ENCODE data around the gene PTRH1.

PTRH1 gene

GRCh38 chr9:127739614-127740330, 24.3 kb upstream of the PTRH1 start:
- no peak for DNase-seq

- no peak for DNase-seq
Measured at GRCh38 chr9:127738666-127739065, 23.2 kb upstream of the PTRH1 start.

DNA sequence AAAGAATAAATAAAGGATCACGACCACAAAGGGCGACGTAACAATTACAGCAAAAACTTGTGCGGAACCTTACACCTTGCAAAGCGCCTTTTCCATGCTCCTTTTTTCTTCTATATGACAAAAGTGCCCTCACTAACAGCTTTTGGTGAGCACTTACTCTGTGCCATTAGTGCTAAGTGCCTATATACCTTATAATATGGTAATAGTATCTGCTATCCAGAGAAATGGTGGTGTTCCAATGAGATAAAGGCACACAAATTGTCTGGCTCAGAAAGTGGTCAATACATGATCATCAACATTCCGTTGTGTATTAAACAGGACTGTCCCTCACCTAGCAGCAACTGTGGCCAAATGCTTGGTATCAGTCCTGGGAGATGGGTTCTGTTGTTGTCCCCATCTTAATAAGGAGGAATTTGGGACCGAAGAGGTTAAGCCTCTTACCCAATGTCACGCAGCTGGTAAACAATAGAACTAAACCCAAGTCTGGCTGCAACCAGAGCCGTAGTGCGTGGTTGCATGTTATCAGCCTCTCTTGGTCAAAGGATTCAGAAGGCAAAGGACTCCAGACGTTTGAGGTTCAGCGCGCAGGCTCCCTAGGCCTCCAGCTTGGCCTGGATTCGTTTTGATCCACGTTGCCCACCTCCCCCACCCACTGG, 20.2 kb upstream of the PTRH1 start:
- no peak for DNase-seq

- DNase-seq = peak; percentile 99
Measured at GRCh38 chr9:127734747-127735529, 19.5 kb upstream of the PTRH1 start, which contains the start of gene TOR2A. TOR2A (minus strand) TSS chr9:127735294; CDS start chr9:127735270, 24 bp downstream.

DNA sequence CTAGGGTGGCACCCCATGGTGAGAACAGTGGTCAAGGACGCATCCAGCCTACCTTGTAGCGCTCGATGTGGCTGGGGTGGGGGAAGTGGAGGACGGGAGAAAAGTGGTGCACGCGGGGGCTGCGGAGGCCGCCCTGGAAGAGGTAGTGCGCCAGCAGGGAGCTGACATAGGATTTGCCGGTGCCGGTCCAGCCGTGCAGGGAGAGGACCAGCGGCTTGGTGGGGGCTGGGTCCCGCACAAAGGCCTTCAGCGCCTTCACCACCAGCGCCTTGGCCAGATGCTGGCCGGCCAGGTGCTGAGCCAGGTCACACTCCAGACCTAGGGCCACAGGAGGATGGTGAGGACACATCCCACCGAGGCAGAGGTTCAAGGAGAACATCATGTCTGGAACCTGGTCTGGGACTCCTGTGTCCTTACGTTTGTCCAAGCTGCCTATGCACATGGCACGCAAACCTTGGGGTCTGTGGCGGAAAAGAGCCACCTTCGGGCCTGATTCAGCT, 18.8 kb upstream of the PTRH1 start:
- no peak for DNase-seq

- no peak for DNase-seq
Measured at GRCh38 chr9:127733614-127734013, 18.2 kb upstream of the PTRH1 start.

- no peak for DNase-seq
Measured at GRCh38 chr9:127732444-127732843, 17.0 kb upstream of the PTRH1 start.

- no peak for DNase-seq
Measured at GRCh38 chr9:127731938-127732337, 16.5 kb upstream of the PTRH1 start.

DNA sequence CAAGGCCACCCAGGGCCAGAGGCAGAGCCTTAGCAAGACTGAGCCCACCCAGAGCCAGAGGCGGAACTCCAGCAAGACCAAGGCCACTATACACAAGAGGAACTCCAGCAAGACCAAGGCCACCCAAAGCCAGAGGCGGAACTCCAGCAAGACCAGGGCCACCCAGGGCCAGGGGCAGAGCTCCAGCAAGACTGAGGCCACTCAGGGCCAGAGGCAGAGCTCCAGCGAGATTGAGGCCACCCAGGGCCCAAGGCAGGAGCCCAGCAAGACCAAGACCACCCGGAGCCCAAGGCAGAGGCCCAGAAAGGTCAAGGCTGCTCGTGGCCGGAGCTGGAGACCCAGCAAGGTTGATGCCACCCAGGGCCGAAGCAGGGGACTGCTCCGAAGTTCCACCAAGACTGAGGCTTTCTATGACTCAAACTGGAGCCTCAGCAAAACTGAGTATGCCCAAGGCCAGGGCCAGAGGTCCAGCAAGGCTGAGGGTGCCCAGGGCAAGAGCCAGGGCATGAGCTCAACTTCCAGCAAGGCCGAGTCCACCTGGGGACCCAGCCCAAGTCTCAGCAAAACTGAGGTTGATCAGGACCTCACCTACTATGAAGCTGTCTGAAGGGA, 15.4 kb upstream of the PTRH1 start:
- no peak for DNase-seq

DNA sequence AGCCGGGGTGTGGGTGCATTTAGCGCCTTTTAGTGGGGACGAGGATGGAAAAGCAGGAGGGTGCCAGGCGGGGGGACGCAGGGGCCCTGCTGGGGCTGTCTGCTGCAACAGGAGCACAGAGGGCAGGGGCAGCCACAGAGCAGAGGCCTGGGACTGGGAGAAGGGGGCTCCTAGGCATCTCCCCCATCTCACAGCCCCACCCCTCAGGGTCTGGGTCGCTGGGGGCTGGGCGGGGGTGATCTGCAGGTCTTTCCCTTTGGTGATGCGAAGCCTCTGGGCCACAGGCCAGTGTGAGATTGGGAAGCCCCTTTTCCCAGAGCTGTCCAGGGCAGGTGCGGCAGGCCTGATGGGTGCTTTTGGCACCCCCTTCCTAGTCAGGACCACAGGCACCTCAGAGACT, 14.8 kb upstream of the PTRH1 start:
- no peak for DNase-seq

DNA sequence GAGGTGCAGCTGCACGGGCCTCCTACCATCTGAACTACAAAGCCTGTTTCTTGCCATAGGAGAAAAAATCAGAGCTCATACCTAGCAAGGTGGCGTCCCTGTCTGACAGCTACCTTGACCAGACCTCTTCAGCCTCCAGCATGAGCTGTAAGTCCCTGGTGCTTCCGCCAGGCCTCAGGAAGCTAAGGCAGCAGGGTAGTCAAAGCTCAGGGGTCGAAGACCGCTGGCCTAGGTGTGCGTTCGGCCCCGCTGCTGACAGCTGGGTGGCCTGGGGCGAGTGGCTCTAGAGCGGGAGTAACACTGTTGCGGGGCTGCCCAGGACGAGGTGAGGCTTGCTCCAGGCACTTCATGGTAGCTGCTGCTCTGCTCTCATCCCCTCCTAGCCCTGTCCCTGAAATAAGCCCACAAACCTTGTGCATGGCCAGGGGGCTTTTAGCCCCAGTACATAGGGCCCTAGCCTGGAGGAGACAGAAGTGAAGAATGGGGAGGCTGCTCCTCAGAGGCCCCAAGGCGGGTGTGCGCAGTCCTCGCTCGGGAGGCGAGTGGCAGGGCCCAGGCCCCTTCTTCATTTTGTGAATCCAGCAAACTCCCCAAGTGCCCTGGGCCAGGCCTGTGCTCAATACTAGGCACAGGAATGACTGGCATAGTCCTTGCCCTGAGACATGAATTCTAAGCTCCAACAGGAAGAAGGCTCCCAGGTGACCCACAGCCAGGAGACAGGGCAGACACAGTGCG, 14.2 kb upstream of the PTRH1 start:
- no peak for DNase-seq

DNA sequence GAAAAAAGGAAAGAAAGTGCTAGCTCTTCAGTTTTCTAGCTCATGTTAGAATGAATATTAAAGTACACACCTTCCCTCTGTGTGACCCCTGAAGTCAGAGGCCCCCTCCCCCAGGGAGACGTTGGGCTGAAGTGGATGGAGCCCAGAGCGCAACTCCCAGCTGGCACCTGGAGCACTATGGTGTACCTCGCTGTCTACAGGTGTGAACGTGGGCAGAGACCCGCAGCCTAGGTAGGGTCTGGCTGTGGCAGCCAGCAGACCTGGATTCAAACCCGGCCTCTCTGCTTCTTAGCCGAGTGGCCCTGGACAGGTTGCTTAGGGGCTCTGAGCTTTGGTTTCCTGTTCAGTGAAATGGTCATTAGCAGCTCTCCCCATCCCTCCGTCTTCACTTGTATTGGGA, 13.3 kb upstream of the PTRH1 start:
- DNase-seq = no peak

DNA sequence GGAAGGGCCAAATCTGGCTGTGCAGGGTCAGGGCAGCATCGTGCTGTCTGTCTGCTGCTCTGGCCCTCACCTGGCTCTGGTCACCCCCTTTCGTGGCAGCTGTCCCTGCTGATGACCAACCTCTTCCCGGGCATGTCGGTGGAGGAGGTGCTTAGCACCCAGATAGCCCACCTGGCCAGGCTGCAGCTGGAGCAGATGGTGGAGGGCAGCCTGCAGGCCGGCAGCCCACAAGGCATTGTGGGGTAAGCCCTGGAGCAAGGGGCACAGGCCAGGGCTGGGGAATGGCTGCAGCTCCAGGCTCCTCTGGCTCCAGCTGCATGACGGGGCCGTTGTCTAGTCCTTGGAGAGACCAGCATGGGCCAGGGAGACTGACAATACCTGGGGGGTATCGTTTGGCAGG, 11.4 kb upstream of the PTRH1 start:
- DNase-seq = no peak

DNA sequence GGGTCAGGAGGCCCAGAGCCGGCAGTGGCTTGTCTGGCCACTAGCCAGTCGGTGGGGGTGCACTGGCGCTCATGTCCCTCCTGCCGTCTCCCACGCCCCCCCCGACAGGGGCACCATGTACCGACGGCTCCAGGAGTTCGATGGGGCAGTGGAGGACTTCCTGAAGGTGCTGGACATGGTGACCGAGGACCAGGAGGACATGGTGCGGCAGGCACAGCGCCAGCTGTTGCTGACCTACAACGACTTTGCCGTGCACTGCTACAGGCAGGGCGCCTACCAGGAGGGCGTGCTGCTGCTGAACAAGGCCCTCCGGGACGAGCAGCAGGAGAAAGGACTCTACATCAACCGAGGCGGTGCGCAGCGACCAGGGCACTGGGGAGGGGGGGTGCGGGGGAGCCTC, 8.5 kb upstream of the PTRH1 start:
- no peak for DNase-seq

DNA sequence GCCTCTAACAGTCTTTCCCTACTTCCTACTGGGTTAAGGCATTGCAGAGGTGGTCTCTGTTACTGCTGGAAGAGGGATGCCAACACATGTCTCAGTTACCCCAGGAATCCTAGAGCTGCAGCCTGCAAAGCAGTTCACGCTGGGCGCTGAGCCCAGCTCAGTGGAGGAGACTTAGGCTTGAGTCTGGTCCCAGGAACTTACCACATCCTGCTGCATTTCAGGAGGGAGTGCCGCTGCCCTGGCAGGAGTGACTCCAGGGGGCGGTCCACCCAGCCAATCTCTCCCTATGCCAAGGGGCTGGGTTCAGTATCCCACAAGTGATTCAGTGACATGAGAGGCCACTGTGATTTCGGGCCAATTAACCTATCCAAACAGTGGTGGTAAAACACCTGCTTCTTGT, 8.0 kb upstream of the PTRH1 start:
- no peak for DNase-seq

DNA sequence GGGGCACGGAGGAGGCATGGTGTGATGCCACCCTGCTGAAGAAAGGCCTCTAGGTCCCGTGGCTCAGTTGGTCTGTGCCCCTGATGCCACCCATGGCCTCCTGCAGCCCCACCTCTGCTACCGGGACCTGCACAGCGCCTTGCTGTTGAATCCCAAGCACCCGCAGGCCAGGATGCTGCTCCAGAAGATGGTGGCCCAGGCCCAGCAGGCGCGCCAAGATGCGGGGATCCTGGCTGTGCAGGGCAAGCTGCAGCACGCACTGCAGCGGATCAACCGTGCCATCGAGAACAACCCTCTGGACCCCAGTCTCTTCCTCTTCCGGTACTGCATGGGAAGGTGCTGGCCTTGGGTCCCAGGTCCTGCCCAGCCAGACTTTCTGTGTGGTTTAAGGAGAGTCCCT, 7.5 kb upstream of the PTRH1 start:
- no peak for DNase-seq

- DNase-seq = no peak
Measured at GRCh38 chr9:127722055-127722745, 6.7 kb upstream of the PTRH1 start.

GRCh38 chr9:127721391-127721821, 5.9 kb upstream of the PTRH1 start:
- DNase-seq = no peak

DNA sequence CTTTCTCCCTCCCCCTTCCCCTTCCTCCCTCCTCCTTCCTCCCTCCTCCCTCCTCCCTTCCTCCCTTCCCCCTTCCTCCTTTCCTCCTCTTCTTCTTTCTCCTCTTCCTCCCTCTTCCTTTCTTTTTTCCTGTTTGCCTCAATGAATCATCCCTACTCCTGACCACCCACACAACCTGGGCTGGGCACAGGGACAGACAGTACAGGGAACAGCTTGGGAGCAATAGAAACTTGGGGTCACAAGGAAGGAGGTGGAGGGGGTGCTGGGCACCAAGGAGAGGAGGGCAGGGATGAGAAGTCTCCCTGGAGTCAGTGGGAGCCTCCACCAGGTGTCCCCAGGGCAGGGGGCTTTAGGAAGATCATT, 5.4 kb upstream of the PTRH1 start:
- no peak for DNase-seq

- DNase-seq = peak; percentile 12
Measured at GRCh38 chr9:127720031-127720864, 4.8 kb upstream of the PTRH1 start.

- DNase-seq = no peak
Measured at GRCh38 chr9:127717766-127718165, 2.3 kb upstream of the PTRH1 start.
